ENCODE results near the gene COL6A6.
A peak's percentile ranks its signal among the peaks of the same experiment; 100 is the strongest.

COL6A6 gene, protein sequence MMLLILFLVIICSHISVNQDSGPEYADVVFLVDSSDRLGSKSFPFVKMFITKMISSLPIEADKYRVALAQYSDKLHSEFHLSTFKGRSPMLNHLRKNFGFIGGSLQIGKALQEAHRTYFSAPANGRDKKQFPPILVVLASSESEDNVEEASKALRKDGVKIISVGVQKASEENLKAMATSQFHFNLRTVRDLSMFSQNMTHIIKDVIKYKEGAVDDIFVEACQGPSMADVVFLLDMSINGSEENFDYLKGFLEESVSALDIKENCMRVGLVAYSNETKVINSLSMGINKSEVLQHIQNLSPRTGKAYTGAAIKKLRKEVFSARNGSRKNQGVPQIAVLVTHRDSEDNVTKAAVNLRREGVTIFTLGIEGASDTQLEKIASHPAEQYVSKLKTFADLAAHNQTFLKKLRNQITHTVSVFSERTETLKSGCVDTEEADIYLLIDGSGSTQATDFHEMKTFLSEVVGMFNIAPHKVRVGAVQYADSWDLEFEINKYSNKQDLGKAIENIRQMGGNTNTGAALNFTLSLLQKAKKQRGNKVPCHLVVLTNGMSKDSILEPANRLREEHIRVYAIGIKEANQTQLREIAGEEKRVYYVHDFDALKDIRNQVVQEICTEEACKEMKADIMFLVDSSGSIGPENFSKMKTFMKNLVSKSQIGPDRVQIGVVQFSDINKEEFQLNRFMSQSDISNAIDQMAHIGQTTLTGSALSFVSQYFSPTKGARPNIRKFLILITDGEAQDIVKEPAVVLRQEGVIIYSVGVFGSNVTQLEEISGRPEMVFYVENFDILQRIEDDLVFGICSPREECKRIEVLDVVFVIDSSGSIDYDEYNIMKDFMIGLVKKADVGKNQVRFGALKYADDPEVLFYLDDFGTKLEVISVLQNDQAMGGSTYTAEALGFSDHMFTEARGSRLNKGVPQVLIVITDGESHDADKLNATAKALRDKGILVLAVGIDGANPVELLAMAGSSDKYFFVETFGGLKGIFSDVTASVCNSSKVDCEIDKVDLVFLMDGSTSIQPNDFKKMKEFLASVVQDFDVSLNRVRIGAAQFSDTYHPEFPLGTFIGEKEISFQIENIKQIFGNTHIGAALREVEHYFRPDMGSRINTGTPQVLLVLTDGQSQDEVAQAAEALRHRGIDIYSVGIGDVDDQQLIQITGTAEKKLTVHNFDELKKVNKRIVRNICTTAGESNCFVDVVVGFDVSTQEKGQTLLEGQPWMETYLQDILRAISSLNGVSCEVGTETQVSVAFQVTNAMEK (N-terminal part only)

DNA sequence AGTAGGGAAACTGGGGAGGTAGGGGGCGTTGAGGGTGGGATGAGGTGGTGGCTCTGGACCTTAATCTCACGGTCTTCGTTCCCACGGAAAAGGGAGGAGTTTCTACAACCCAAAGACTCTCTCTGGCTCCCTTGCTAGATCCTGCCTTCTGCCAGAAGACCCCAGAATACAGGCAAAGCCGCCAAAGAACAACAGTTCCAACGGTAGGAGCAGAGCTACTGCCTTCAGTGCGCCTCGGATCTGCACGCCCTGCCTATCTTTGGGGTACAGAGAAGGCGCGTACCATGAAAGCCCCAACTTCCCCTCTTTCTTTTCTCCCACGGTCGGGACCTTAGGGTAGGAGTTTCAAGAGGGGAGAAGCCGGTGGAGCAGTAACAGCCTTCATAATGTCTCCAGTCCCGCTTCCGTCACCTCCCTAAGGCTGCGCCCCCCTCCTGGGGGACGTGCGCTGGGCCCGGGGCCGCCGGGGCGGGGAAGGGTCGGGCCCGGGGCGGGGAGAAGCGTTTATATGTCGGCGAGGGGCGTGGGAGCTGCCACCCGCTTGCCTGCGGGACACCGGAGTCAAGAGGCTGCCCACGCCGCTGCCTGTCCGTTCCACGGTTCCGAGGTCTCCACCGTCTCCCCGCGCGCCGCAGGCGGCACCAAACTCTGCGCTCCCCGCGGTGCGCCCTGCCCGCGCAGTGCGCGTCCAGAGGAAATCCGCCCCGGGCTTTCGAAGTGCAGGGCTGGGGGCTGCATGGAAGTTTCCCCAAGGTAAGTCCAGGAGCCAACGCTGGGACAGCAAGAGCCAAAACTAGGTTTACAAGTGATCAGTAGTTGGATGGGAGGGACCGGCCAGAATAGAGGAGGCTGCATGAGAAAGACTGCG is at the start of gene COL6A6:
TSS of gene COL6A6 (plus strand) at position 533 of the 868 bp plus-strand sequence. CDS start 43,188 bp downstream, outside the sequence.
- DNase-seq = no peak

- DNase-seq = no peak
Observed at GRCh38 chr3:130468311-130468710, 48.7 kb upstream of the COL6A6 start.

DNA sequence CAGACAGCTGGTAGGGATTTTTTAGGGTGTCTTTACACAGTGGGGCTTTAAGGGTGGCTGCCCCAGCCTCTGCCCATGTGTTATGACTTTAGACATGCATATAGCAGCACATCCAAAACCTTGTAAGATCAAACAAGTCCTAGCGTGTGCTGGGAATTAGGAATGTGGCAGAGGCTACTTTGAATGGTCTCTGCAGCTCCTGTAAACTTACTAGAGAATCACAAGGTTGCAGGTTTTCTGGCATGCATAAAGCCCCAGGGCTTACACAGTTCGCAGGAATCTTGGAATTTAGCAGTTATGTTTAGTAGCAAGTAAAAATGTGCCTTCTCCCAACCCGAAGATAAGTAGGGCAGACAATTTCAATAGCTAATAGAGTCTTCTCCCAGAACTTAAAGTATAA is 46.9 kb upstream of the COL6A6 start:
- no peak for DNase-seq

DNA sequence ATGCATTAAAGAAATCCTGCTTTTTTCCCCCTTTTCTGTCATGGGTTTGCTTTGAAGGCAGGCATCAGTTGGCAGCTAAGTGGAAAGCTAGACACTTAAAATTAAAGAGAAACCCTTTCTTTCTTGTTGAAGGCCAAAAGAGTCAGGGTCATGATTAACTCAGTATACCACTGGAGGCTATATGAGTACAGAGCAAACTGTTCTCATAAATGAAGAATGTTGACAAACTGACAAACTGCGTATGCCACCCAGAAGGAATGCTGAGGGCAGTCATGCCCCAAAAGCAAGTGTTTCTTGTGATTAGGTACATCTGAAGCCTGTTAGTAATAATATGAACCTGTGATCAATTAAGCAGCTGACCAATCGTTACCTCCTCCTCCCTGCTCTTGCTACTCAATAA is 43.6 kb upstream of the COL6A6 start:
- no peak for DNase-seq

- DNase-seq = peak; percentile 15
Observed at GRCh38 chr3:130480736-130481135, 36.2 kb upstream of the COL6A6 start.

DNA sequence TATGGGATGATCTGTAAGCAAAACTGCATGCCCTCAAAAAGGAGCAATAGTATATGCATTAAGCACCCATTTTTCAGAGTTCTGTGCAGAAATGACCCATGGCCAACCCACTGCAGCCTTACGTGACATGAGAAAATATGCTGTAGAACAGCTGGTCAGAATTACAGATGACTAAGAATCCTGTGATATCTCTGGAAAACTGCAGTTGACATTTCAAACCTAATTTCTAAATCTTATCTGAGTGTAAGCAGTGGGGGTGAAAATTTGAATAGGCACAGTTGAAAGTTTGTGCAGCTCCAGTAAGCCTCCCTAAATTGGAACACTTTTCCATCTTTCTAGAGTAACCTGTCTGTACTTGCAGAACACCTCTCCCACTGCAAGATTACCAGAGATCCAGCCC is 28.7 kb upstream of the COL6A6 start:
- no peak for DNase-seq

DNA sequence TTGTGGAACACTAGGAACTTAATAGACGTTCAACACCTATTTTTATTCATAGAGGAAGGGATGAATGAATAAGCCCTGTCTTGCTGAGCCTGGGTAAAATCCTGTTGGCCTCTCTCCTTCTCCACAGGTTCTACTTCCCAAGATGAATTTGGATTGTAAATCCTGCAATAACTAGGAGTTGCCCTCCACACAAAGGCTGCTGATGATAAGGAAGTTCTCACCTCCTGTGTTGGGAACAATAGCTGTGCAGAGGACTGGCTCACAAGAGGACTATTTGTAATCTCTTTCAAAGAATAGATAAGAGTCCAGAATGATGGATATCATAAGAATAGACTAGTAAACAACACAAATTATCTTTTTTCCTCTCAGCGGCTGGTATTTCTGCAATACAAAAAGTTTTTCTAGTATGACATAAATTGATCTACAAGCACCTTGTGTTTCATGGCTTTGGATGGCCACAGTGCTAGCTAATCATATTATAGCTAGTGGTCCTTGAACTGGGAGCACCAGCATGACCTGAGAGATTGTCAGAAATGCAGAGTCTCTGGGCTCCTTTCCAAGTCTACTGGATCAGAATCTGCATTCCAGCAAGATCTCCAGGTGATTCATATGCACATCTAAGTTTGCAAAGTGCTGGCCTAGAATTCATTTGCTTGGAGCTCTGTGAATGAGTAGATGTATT is 28.1 kb upstream of the COL6A6 start:
- DNase-seq = no peak

- no peak for DNase-seq
Observed at GRCh38 chr3:130490241-130490640, 26.7 kb upstream of the COL6A6 start.

GRCh38 chr3:130491431-130491830 is 25.5 kb upstream of the COL6A6 start:
- DNase-seq = no peak

DNA sequence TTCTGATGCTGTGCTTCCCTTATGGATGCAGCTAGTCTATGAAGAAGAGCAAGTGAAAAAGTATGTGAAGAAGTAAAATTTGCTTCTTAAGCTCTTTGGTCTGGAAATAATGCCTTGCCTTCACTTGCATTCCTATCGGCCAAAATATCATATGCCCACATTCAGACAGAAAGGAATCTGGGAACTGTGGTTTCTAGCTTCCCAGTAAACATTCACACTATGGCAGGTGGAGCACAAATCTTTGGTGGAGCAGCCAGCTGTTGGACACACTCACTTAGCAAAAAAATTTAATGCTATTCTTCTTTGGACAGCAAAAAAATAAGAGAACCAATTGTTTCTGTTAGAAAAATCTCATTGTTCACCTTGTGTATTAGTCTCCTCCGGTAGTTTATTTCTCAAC is 12.3 kb upstream of the COL6A6 start:
- no peak for DNase-seq

DNA sequence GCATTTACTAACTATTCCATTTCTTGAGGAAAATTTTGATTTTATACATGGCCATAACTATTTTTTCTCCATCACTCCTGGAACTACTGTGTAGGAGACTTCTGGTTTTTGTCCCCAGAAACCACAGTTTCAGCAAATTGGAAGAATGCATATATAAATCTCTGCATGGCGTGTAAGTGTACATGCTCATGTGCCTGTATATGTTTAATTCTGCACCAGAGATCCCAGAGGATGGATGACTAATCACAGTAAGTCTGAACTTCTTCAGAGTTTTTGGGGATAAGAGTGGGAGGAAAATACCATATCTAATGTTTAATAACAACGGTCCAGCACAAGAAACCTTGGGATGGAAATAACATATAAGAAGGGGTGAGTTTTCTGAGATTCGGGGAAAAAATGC is 10.9 kb upstream of the COL6A6 start:
- DNase-seq = no peak

- DNase-seq = no peak
Observed at GRCh38 chr3:130507746-130508145, 9.2 kb upstream of the COL6A6 start.

GRCh38 chr3:130509008-130509407 is 8.0 kb upstream of the COL6A6 start:
- DNase-seq = no peak

GRCh38 chr3:130514681-130515080 is 2.3 kb upstream of the COL6A6 start:
- no peak for DNase-seq

GRCh38 chr3:130515755-130516154 is 1.2 kb upstream of the COL6A6 start:
- no peak for DNase-seq

- no peak for DNase-seq
Observed at GRCh38 chr3:130517602-130518001, 625 bp downstream of the COL6A6 start.

- no peak for DNase-seq
Observed at GRCh38 chr3:130519754-130520153, 2.8 kb downstream of the COL6A6 start.

- no peak for DNase-seq
Observed at GRCh38 chr3:130522399-130522798, 5.4 kb downstream of the COL6A6 start.

GRCh38 chr3:130527426-130527825 is 10.4 kb downstream of the COL6A6 start:
- DNase-seq = no peak

DNA sequence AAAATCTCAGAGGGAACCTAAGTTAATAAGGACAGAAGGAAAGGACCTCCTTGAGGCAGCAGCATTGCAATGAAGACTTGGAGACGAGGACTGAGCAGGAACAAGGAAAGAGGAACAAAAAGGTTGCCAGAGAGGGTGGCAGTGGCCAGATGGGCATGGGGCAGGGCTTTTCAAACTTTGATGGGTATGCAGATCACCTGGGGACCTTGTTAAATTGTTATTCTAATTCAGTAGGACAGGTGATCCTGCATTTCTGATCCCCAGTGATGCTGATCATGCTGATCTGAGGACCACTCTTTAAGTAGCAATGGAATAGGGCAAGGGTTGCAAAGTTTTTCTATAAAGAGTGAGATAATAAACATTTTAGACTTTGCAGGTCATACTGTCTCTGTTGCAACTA is 11.1 kb downstream of the COL6A6 start:
- DNase-seq = no peak

DNA sequence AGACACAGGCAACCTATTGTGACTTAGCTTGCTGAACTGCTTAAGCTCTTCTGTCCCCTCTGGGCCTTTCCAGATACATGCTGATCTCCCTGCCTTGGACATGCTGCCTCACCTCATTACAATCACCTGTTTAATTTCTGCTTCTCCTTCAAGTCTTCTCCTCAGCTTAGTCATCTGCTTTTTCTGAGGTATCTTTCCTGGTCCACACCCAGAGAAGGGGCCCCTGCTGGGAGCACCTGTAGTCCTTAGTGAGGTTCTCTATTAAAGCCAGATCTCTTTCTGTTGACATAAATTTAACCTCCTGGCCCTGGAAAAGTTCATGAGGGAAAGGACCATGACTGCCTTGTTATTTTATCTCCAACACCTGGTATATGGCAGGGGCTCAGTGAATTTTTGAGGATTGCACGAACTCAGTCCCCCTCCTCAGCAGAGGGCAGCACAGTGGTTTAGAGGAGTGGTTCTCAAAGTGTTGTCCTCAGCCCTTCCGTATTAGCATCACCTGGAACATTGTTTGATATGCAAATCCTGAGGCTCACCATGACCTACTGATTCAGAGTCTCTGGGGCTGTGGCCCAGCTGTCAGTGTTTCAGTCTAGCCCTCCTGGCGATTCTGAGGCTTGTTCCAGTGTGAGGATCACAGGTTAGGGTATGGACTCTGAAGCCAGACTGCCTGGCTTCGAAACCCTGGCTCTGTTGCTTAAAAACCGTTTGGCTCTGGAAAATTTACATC is 12.7 kb downstream of the COL6A6 start:
- no peak for DNase-seq

All from NCI-H524 treated with DMSO at 0.1 percent for 48 hours (cell line).